ENCODE measurements around the gene ZNF18.

GRCh38 chr17:12041312-12041711, 44.0 kb upstream of the ZNF18 start:
- TF ChIP-seq RAD21 (CRISPR knock-in tag; IDR thresholded peaks at IDR 0.05) (no peak), MAX (IDR thresholded peaks at IDR 0.05) (no peak), DNMT1 (CRISPR knock-in tag; IDR thresholded peaks at IDR 0.05) (no peak), E2F1 (CRISPR knock-in tag; IDR thresholded peaks at IDR 0.05) (no peak), PLRG1 (conservative IDR thresholded peaks at IDR 0.05) (no peak), NR2F2 (IDR thresholded peaks at IDR 0.05; ENCODE audit: borderline replicate concordance, low read depth) (no peak), HDAC2 (CRISPR knock-in tag; IDR thresholded peaks at IDR 0.05) (no peak), CTCF (CRISPR knock-in tag; IDR thresholded peaks at IDR 0.05) (no peak)
- TF ChIP-seq, protein P1, sequence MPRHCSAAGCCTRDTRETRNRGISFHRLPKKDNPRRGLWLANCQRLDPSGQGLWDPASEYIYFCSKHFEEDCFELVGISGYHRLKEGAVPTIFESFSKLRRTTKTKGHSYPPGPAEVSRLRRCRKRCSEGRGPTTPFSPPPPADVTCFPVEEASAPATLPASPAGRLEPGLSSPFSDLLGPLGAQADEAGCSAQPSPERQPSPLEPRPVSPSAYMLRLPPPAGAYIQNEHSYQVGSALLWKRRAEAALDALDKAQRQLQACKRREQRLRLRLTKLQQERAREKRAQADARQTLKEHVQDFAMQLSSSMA (CRISPR knock-in tag; IDR thresholded peaks at IDR 0.05), result no peak

Measured in HepG2 (cell line).